Activated CD4-positive, CD25-positive, alpha-beta regulatory T cell treated with anti-CD3 and anti-CD28 coated beads, Interleukin-2, amount 50 U/mL, for 24 hours (primary cell): ENCODE results near the gene LRIG1.
A peak's percentile ranks its signal among the peaks of the same experiment; 100 is the strongest.

Source experiments
- ATAC-seq, 2 donors: fragments of 150-1000 bp; cut with Tn5 transposase; one replicate each; pipeline ENCODE4 v1.10.0; 2021; ENCODE audit warnings: mild to moderate bottlenecking in 1 of 2, moderate library complexity in 1 of 2

Gene LRIG1

GRCh38 chr3:66488492-66488891, 12.3 kb downstream of the LRIG1 start:
- ATAC-seq: no peak

GRCh38 chr3:66487465-66487864, 13.4 kb downstream of the LRIG1 start:
- ATAC-seq: no peak

- no peak for ATAC-seq
Observed at GRCh38 chr3:66486646-66487045, 14.2 kb downstream of the LRIG1 start.

GRCh38 chr3:66486202-66486601, 14.6 kb downstream of the LRIG1 start:
- no peak for ATAC-seq

GRCh38 chr3:66485291-66485968, 15.4 kb downstream of the LRIG1 start:
- ATAC-seq: no peak

- ATAC-seq: no peak
Observed at GRCh38 chr3:66484106-66484844, 16.5 kb downstream of the LRIG1 start.

- ATAC-seq: peak; percentile 49 to 51
Observed at GRCh38 chr3:66483409-66483906, 17.4 kb downstream of the LRIG1 start.

- ATAC-seq: no peak
Observed at GRCh38 chr3:66483006-66483405, 17.8 kb downstream of the LRIG1 start.

- ATAC-seq: no peak
Observed at GRCh38 chr3:66482018-66482404, 18.8 kb downstream of the LRIG1 start.

- no peak for ATAC-seq
Observed at GRCh38 chr3:66481071-66482017, 19.5 kb downstream of the LRIG1 start.

GRCh38 chr3:66480666-66481065, 20.2 kb downstream of the LRIG1 start:
- ATAC-seq: peak; percentile 58 to 62

- peak; percentile 45 to 52 for ATAC-seq
Observed at GRCh38 chr3:66479532-66479947, 21.3 kb downstream of the LRIG1 start.

- ATAC-seq: no peak
Observed at GRCh38 chr3:66478960-66479359, 21.9 kb downstream of the LRIG1 start.

GRCh38 chr3:66477856-66478255, 23.0 kb downstream of the LRIG1 start:
- no peak for ATAC-seq

- no peak for ATAC-seq
Observed at GRCh38 chr3:66476852-66477381, 23.9 kb downstream of the LRIG1 start.

- no peak for ATAC-seq
Observed at GRCh38 chr3:66475386-66476020, 25.3 kb downstream of the LRIG1 start.

GRCh38 chr3:66473692-66474091, 27.1 kb downstream of the LRIG1 start:
- ATAC-seq: peak; percentile 18 to 19

GRCh38 chr3:66473181-66473580, 27.6 kb downstream of the LRIG1 start:
- ATAC-seq: no peak

- ATAC-seq: peak; percentile 70 to 73
Observed at GRCh38 chr3:66472313-66473134, 28.3 kb downstream of the LRIG1 start.

- ATAC-seq: no peak
Observed at GRCh38 chr3:66470956-66471686, 29.7 kb downstream of the LRIG1 start.

GRCh38 chr3:66470285-66470684, 30.5 kb downstream of the LRIG1 start:
- ATAC-seq: no peak
